Fibroblast of lung (primary cell): ENCODE data around the gene LRMDA.

Source experiments
- CTCF ChIP-seq, 2 donors: IDR thresholded peaks in 1 of 2; conservative IDR thresholded peaks in 1 of 2; 1 replicate in 1 of 2; 2 replicates in 1 of 2; pipeline ENCODE4 v1.5.1; 2011 to 2012; ENCODE audit warnings: low read length in 2 of 2, control low read depth in 1 of 2, inconsistent platforms in 1 of 2, low read depth in 1 of 2, mild to moderate bottlenecking in 1 of 2
- EZH2 ChIP-seq: IDR thresholded peaks from 2 replicates; pipeline ENCODE4 v1.5.1; 2012; ENCODE audit warnings: low read length, control low read depth, mild to moderate bottlenecking; ENCODE audit errors: missing control alignments

DNA sequence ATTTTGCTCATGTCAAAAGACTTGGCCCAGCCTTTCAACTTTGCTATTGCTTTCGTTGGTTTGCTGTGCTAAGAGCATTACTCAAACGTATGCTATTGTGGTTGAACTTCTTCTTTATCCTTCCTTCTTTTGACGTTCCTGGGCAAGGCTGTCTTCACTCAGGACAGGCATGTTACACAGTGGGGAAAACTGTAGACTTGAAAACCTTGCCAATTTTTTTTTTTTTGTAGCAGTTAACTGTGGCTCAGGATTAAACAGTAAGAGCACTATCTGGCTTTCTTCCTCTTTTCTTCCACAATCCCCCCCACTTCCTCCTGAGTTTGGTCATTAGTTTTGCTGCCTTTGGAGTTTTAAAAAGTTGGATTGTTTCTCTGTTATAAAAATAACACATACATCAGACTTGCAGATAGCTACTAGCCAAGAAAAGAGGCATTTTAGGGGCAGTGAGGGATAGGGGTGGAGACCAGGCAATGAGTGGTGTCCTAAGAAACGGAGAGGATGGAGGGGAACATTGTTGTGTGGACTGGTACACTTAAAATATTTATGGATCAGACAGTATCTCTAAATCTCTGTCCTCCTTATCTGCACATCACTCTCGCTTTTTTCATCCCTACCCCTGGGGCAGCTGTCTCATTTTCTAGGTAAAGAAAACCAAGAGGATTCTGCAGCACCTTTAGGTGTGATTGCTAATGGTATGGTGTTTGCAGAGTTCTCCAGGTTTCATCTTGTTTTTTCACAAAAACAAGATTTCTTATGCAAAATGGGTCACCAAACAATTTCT, 181.7 kb downstream of the LRMDA start:
- TF ChIP-seq CTCF (conservative IDR thresholded peaks at IDR 0.05 in 1 of 2, IDR thresholded peaks at IDR 0.05 in 1 of 2; ENCODE audit: low read depth in 1 of 2, low read length in 2 of 2): no peak
- no peak for TF ChIP-seq EZH2
